Activated B cell treated with CpG ODN at 0.5 μM for 24 hours (primary cell): ENCODE results near the gene TTC32. TPM values are rescaled to one million over a fixed set of nuclear protein-coding genes. Genes with fewer than 3 reads are reported as not detected.

Experiments used
- ATAC-seq: fragments of 200-7000 bp; cut with Tn5 transposase; one replicate; pipeline ENCODE4 v1.10.0; 2021; ENCODE audit warnings: low read depth, mild to moderate bottlenecking, moderate library complexity
- CTCF ChIA-PET: fragments of 350-600 bp; sonication (Branson Sonifier 250); formaldehyde crosslinking; loops from one replicate; lab custom pipeline; 2021; ENCODE audit warnings: antibody characterized with exemption; lab: Charles Lee
- POLR2A ChIA-PET: fragments of 350-600 bp; sonication (Branson Sonifier 250); formaldehyde crosslinking; loops from one replicate; lab custom pipeline; 2021; ENCODE audit warnings: antibody characterized with exemption; lab: Charles Lee
- DNase-seq: peaks from one replicate; pipeline ENCODE4 v3.0.0; 2022
- H3K27ac Mint-ChIP-seq: one replicate; pipeline ENCODE4 v1.8.0; 2020; ENCODE audit warnings: mixed read lengths
- H3K27me3 Mint-ChIP-seq: one replicate; pipeline ENCODE4 v1.8.0; 2021; ENCODE audit warnings: mixed read lengths
- H3K36me3 Mint-ChIP-seq: one replicate; pipeline ENCODE4 v1.8.0; 2021; ENCODE audit warnings: low read depth, mixed read lengths
- H3K4me1 Mint-ChIP-seq: one replicate; pipeline ENCODE4 v1.8.0; 2021; ENCODE audit warnings: mixed read lengths
- H3K4me3 Mint-ChIP-seq: one replicate; pipeline ENCODE4 v1.8.0; 2020; ENCODE audit warnings: mild to moderate bottlenecking, mixed read lengths
- H3K9me3 Mint-ChIP-seq: one replicate; pipeline ENCODE4 v1.8.0; 2020; ENCODE audit warnings: mixed read lengths
- CTCF ChIP-seq: fragments of 200-600 bp; IDR thresholded peaks from one replicate; pipeline ENCODE4 v1.8.0; 2022; ENCODE audit warnings: antibody characterized with exemption, mild to moderate bottlenecking
- intact Hi-C: fragments of 100-400 bp; cut with micrococcal nuclease; formaldehyde crosslinking; loops from one replicate; pipeline ENCODE4 v1.15.1; 2024
- total RNA-seq: library from RNA; stranded (reverse); gene quantifications from 2 replicates; pipeline ENCODE4 v1.2.3, GENCODE V29; 2022

The TTC32 gene
- total RNA-seq, 1 donor from 2014 or later = 22.8 TPM

GRCh38 chr2:19866771-19867170, 35.0 kb downstream of the TTC32 start:
- POLR2A ChIA-PET = no interaction called here

GRCh38 chr2:19865151-19865550, 36.6 kb downstream of the TTC32 start:
- DNase-seq (no peak), ATAC-seq (no peak)
- TF ChIP-seq CTCF = no peak
- intact Hi-C loops = no loop called here
- CTCF ChIA-PET = interaction anchor here (1.1 to 4.8 kb wide), 3 partner anchors 8 to 1348 kb away, joined by 4 to 41 read pairs (median 6); no protein-coding TSS in a partner anchor
- POLR2A ChIA-PET = interaction anchor here (0.6 kb wide), 1 partner anchor 186 kb away, joined by 3 read pairs; the partner anchor contains the start of gene LAPTM4A
- peaks cover 9% of the 10 kb centered on the region for H3K27me3 Mint-ChIP-seq
- H3K27ac Mint-ChIP-seq = no peak overlapping the region
- H3K36me3 Mint-ChIP-seq = no peaks in the 10 kb centered on the region
- no peak overlapping the region for H3K4me3 Mint-ChIP-seq
- H3K4me1 Mint-ChIP-seq = peaks cover 22% of the 10 kb centered on the region
- H3K9me3 Mint-ChIP-seq = no peaks in the 10 kb centered on the region

More at GRCh38 chr2:19866771-19867170, 35.0 kb downstream of the TTC32 start:
- Mint-ChIP-seq H3K9me3 (no peaks in the 10 kb centered on the region), H3K4me3 (no peak overlapping the region), H3K36me3 (peaks cover 2% of the 10 kb centered on the region), H3K27me3 (peaks cover 7% of the 10 kb centered on the region), H3K4me1 (peaks cover 22% of the 10 kb centered on the region), H3K27ac (no peak overlapping the region)
- CTCF ChIA-PET = interaction anchor here (1.3 kb wide), 1 partner anchor 1346 kb away, joined by 5 read pairs; no protein-coding TSS in a partner anchor
- ATAC-seq (no peak), DNase-seq (no peak)
- intact Hi-C loops = no loop called here
- TF ChIP-seq CTCF = no peak

GRCh38 chr2:19864381-19864780, 37.4 kb downstream of the TTC32 start:
- POLR2A ChIA-PET = no interaction called here
- Mint-ChIP-seq H3K27ac (no peak overlapping the region), H3K36me3 (no peaks in the 10 kb centered on the region), H3K9me3 (no peaks in the 10 kb centered on the region), H3K4me3 (no peak overlapping the region), H3K4me1 (peaks cover 17% of the 10 kb centered on the region), H3K27me3 (peaks cover 14% of the 10 kb centered on the region)
- TF ChIP-seq CTCF = no peak
- intact Hi-C loops = loop anchor here (5.0 kb wide), 1 partner anchor 502 kb away; no protein-coding TSS in a partner anchor
- no peak for DNase-seq
- CTCF ChIA-PET = interaction anchor here (0.7 to 4.8 kb wide), 4 partner anchors 9 to 1347 kb away, joined by 3 to 41 read pairs (median 5); no protein-coding TSS in a partner anchor
- ATAC-seq = no peak

- ChIA-PET CTCF (interaction anchor here (0.6 to 4.8 kb wide), 5 partner anchors 8 to 1475 kb away, joined by 3 to 41 read pairs (median 3); no protein-coding TSS in a partner anchor), POLR2A (interaction anchor here (0.6 kb wide), 1 partner anchor 735 kb away, joined by 9 read pairs; no protein-coding TSS in a partner anchor)
- peak; percentile 82 for TF ChIP-seq CTCF
- Mint-ChIP-seq H3K27ac (no peak overlapping the region), H3K4me3 (no peak overlapping the region), H3K27me3 (peaks cover 14% of the 10 kb centered on the region), H3K36me3 (no peaks in the 10 kb centered on the region), H3K4me1 (peaks cover 10% of the 10 kb centered on the region), H3K9me3 (no peaks in the 10 kb centered on the region)
- DNase-seq (peak; percentile 70), ATAC-seq (peak; percentile 87)
- intact Hi-C loops = loop anchor here (1.0 to 5.0 kb wide), 4 partner anchors 501 to 1476 kb away; no protein-coding TSS in a partner anchor
Measured at GRCh38 chr2:19863303-19864041, 38.3 kb downstream of the TTC32 start.

GRCh38 chr2:19861813-19862212, 40.0 kb downstream of the TTC32 start:
- TF ChIP-seq CTCF = no peak

More at GRCh38 chr2:19861813-19862212, 40.0 kb downstream of the TTC32 start:
- DNase-seq (no peak), ATAC-seq (no peak)
- ChIA-PET POLR2A (no interaction called here), CTCF (interaction anchor here (1.0 to 4.8 kb wide), 2 partner anchors 1118 to 1341 kb away, joined by 3 to 41 read pairs; no protein-coding TSS in a partner anchor)
- Mint-ChIP-seq H3K36me3 (no peaks in the 10 kb centered on the region), H3K27me3 (peaks cover 21% of the 10 kb centered on the region), H3K4me3 (no peak overlapping the region), H3K27ac (no peak overlapping the region), H3K9me3 (no peaks in the 10 kb centered on the region), H3K4me1 (no peaks in the 10 kb centered on the region)
- intact Hi-C loops = loop anchor here (5.0 kb wide), 1 partner anchor 500 kb away; no protein-coding TSS in a partner anchor
